Measurements from ENCODE around the gene POLDIP2.

- TF ChIP-seq CTCF (IDR thresholded peaks at IDR 0.05; ENCODE audit: insufficient read depth, low read length) (no peak), REST (IDR thresholded peaks at IDR 0.05; ENCODE audit: insufficient replicate concordance, low read depth) (no peak), POLR2AphosphoS5 (IDR thresholded peaks at IDR 0.05; ENCODE audit: low read depth) (no peak), GABPA (IDR thresholded peaks at IDR 0.05; ENCODE audit: low read depth) (no peak)
Observed at GRCh38 chr17:28357901-28358197, 522 bp upstream of the POLDIP2 start.
